ENCODE measurements around the gene LPO. TPM values are rescaled to one million over a fixed set of nuclear protein-coding genes. Genes with fewer than 3 reads are reported as not detected.

Gene LPO
- total RNA-seq, 1 donor from 2014 or later = not detected

- intact Hi-C loops (cut with micrococcal nuclease) = loop anchor here (1.0 kb wide), 1 partner anchor 143 kb away; no protein-coding TSS in a partner anchor
- Mint-ChIP-seq H3K27me3 (no peaks in the 10 kb centered on the region), H3K36me3 (ENCODE audit: low read depth) (peaks cover 20% of the 10 kb centered on the region), H3K4me3 (no peak overlapping the region), H3K9me3 (no peaks in the 10 kb centered on the region), H3K27ac (no peak overlapping the region), H3K4me1 (peaks cover 2% of the 10 kb centered on the region)
- peak; percentile 90 for DNase-seq
These were observed 65.8 kb downstream of the LPO start for GRCh38 chr17:58303971-58304749.

- intact Hi-C loops (cut with micrococcal nuclease) = loop anchor here (1.0 kb wide), 1 partner anchor 142 kb away; no protein-coding TSS in a partner anchor
- H3K4me3 Mint-ChIP-seq = no peak overlapping the region
- peak; percentile 57 for DNase-seq
- no peaks in the 10 kb centered on the region for H3K9me3 Mint-ChIP-seq
- H3K27me3 Mint-ChIP-seq = no peaks in the 10 kb centered on the region
- H3K36me3 Mint-ChIP-seq (ENCODE audit: low read depth) = peaks cover 22% of the 10 kb centered on the region
- H3K27ac Mint-ChIP-seq = no peak overlapping the region
- H3K4me1 Mint-ChIP-seq = peaks cover 2% of the 10 kb centered on the region
These were observed 66.5 kb downstream of the LPO start for GRCh38 chr17:58304750-58305486.

GRCh38 chr17:58305626-58306025 is 67.2 kb downstream of the LPO start:
- intact Hi-C loops (cut with micrococcal nuclease) = no loop called here
- no peak for DNase-seq
- H3K27ac Mint-ChIP-seq = no peak overlapping the region
- H3K9me3 Mint-ChIP-seq = no peaks in the 10 kb centered on the region
- H3K4me1 Mint-ChIP-seq = peaks cover 2% of the 10 kb centered on the region
- no peak overlapping the region for H3K4me3 Mint-ChIP-seq
- H3K27me3 Mint-ChIP-seq = no peaks in the 10 kb centered on the region
- peaks cover 24% of the 10 kb centered on the region for H3K36me3 Mint-ChIP-seq (ENCODE audit: low read depth)

- Mint-ChIP-seq H3K4me1 (no peaks in the 10 kb centered on the region), H3K4me3 (no peak overlapping the region), H3K27me3 (no peaks in the 10 kb centered on the region), H3K9me3 (no peaks in the 10 kb centered on the region), H3K27ac (no peak overlapping the region), H3K36me3 (ENCODE audit: low read depth) (peaks cover 26% of the 10 kb centered on the region)
- DNase-seq = no peak
- intact Hi-C loops (cut with micrococcal nuclease) = no loop called here
These were observed 68.0 kb downstream of the LPO start for GRCh38 chr17:58306131-58306951.

GRCh38 chr17:58307468-58308172 is 69.2 kb downstream of the LPO start:
- peak; percentile 57 for DNase-seq
- Mint-ChIP-seq H3K27me3 (no peaks in the 10 kb centered on the region), H3K4me1 (no peaks in the 10 kb centered on the region), H3K27ac (no peak overlapping the region), H3K36me3 (ENCODE audit: low read depth) (peaks cover 26% of the 10 kb centered on the region), H3K9me3 (no peaks in the 10 kb centered on the region), H3K4me3 (no peak overlapping the region)
- intact Hi-C loops (cut with micrococcal nuclease) = no loop called here

GRCh38 chr17:58308173-58308984 is 70.0 kb downstream of the LPO start:
- Mint-ChIP-seq H3K4me3 (no peak overlapping the region), H3K27ac (no peak overlapping the region), H3K36me3 (ENCODE audit: low read depth) (peaks cover 24% of the 10 kb centered on the region), H3K27me3 (no peaks in the 10 kb centered on the region), H3K9me3 (no peaks in the 10 kb centered on the region), H3K4me1 (no peaks in the 10 kb centered on the region)
- intact Hi-C loops (cut with micrococcal nuclease) = no loop called here
- peak; percentile 62 for DNase-seq

- H3K4me3 Mint-ChIP-seq = no peak overlapping the region
- H3K36me3 Mint-ChIP-seq (ENCODE audit: low read depth) = peaks cover 25% of the 10 kb centered on the region
- H3K9me3 Mint-ChIP-seq = no peaks in the 10 kb centered on the region
- H3K4me1 Mint-ChIP-seq = no peaks in the 10 kb centered on the region
- no peak overlapping the region for H3K27ac Mint-ChIP-seq
- intact Hi-C loops (cut with micrococcal nuclease) = no loop called here
- DNase-seq = peak; percentile 56
- no peaks in the 10 kb centered on the region for H3K27me3 Mint-ChIP-seq
These were observed 70.9 kb downstream of the LPO start for GRCh38 chr17:58308985-58309917.

- Mint-ChIP-seq H3K4me3 (no peak overlapping the region), H3K36me3 (ENCODE audit: low read depth) (peaks cover 28% of the 10 kb centered on the region), H3K9me3 (no peaks in the 10 kb centered on the region), H3K27ac (no peak overlapping the region), H3K4me1 (no peaks in the 10 kb centered on the region), H3K27me3 (no peaks in the 10 kb centered on the region)
- intact Hi-C loops (cut with micrococcal nuclease) = no loop called here
- no peak for DNase-seq
These were observed 71.5 kb downstream of the LPO start for GRCh38 chr17:58309918-58310259.

- DNase-seq = peak; percentile 59
- intact Hi-C loops (cut with micrococcal nuclease) = no loop called here
- H3K4me1 Mint-ChIP-seq = no peaks in the 10 kb centered on the region
- no peaks in the 10 kb centered on the region for H3K9me3 Mint-ChIP-seq
- no peak overlapping the region for H3K4me3 Mint-ChIP-seq
- H3K27ac Mint-ChIP-seq = no peak overlapping the region
- H3K27me3 Mint-ChIP-seq = no peaks in the 10 kb centered on the region
- H3K36me3 Mint-ChIP-seq (ENCODE audit: low read depth) = peaks cover 36% of the 10 kb centered on the region
These were observed 72.4 kb downstream of the LPO start for GRCh38 chr17:58310511-58311428.

GRCh38 chr17:58311429-58311894 is 73.1 kb downstream of the LPO start:
- Mint-ChIP-seq H3K9me3 (no peaks in the 10 kb centered on the region), H3K4me3 (no peak overlapping the region), H3K27me3 (no peaks in the 10 kb centered on the region), H3K27ac (no peak overlapping the region), H3K4me1 (no peaks in the 10 kb centered on the region), H3K36me3 (ENCODE audit: low read depth) (peaks cover 35% of the 10 kb centered on the region)
- intact Hi-C loops (cut with micrococcal nuclease) = no loop called here
- DNase-seq = peak; percentile 57

- H3K36me3 Mint-ChIP-seq (ENCODE audit: low read depth) = peaks cover 37% of the 10 kb centered on the region
- no peaks in the 10 kb centered on the region for H3K9me3 Mint-ChIP-seq
- H3K4me3 Mint-ChIP-seq = no peak overlapping the region
- DNase-seq = peak; percentile 56
- peak overlapping the region; percentile 24 for H3K27ac Mint-ChIP-seq
- H3K4me1 Mint-ChIP-seq = no peaks in the 10 kb centered on the region
- no peaks in the 10 kb centered on the region for H3K27me3 Mint-ChIP-seq
- intact Hi-C loops (cut with micrococcal nuclease) = no loop called here
These were observed 73.7 kb downstream of the LPO start for GRCh38 chr17:58312021-58312630.
